ENCODE measurements around the gene CYBA. TPM values are rescaled to one million over a fixed set of nuclear protein-coding genes. Genes with fewer than 3 reads are reported as not detected.
A peak's percentile ranks its signal among the peaks of the same experiment; 100 is the strongest.

The CYBA gene
- total and polyA plus RNA-seq, 9 donors = 6.5 to 244 (median 56.6) TPM

DNA sequence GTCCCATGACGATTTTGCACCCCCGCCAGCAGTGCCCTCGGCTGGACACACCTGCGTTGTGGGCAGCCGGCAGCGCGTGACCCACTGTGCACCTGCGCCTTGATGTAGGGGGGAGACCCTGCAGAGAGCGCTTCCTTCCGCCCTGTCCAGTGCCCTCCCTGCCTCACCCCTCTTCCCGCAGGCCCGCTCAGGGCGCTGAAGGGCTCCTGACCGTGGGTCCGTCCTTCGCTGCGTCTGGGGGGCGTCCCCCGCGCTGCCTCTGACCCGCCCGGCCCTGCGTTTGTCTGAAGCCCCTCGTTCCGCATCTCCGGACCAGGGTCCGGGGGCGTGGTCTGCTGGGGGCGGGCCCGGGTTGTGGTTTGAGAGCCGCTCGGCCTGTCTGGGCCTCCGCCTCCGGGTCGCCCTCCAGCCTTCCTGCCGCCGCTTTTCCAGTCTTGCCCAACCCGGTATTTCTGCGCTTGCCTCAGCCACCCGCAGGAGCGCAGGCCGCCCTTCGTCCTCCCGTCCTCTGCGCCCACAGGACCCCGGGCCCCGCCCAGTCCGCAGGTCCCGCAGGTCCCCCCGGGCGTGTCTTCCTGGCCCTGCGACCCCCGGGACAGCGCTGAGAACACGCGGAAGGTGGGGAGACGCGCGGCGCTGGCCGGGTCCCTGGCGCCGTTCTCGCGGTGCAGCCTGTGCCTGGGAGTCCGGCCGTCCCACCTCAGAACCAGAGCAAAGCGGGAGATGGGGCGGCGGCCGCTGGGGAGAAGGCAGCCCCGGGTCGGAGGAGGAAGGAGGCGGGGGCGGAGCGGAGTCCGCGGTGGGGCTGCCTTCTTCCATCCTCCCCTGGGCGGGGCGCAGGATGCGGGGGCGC, 16.5 kb downstream of the CYBA start:
- Histone ChIP-seq H3K4me1 (ENCODE audit: insufficient read depth) (no peaks in the 10 kb centered on the region), H3K27me3 (no peaks in the 10 kb centered on the region), H3K27ac (no peak overlapping the region), H3K36me3 (no peaks in the 10 kb centered on the region), H3K9me3 (no peaks in the 10 kb centered on the region), H3K4me3 (no peak overlapping the region)
- WGBS, 3 donors = 3 to 10% (median 8%) methylated on average over 69 to 82 of the region's 82 CpGs
- DNase-seq = peak in 1 of 5 donors; percentile 28
- intact Hi-C loops (cut with DNase I) = no loop called here
- TF ChIP-seq, protein P1, sequence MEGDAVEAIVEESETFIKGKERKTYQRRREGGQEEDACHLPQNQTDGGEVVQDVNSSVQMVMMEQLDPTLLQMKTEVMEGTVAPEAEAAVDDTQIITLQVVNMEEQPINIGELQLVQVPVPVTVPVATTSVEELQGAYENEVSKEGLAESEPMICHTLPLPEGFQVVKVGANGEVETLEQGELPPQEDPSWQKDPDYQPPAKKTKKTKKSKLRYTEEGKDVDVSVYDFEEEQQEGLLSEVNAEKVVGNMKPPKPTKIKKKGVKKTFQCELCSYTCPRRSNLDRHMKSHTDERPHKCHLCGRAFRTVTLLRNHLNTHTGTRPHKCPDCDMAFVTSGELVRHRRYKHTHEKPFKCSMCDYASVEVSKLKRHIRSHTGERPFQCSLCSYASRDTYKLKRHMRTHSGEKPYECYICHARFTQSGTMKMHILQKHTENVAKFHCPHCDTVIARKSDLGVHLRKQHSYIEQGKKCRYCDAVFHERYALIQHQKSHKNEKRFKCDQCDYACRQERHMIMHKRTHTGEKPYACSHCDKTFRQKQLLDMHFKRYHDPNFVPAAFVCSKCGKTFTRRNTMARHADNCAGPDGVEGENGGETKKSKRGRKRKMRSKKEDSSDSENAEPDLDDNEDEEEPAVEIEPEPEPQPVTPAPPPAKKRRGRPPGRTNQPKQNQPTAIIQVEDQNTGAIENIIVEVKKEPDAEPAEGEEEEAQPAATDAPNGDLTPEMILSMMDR (IDR thresholded peaks at IDR 0.05) = no peak

DNA sequence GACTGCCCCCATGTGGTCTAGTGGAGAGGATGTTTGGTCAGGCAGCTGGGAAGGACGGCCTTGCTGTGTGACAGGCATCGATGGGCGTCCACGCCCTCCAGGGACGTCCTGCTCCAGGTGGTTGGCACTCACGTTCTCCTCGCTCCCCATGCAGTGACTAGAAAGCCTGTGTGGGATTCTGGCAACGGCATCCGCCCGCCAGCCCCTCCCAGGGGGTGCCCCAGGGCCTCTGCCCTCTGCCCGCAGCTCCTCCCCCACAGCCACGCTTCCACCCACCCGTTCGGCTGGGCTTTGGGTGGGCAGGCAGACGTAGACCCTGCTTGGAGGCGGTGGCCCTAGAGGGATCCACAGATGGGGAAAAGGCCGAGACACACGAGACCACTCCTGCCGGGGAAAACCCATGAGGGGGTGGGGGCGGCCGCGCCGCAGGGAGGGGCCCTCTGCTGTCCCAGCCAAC, 17.1 kb downstream of the CYBA start:
- H3K27me3 ChIP-seq = no peaks in the 10 kb centered on the region
- no peaks in the 10 kb centered on the region for H3K4me1 ChIP-seq (ENCODE audit: insufficient read depth)
- no peak overlapping the region for H3K27ac ChIP-seq
- no peaks in the 10 kb centered on the region for H3K9me3 ChIP-seq
- intact Hi-C loops (cut with DNase I) = no loop called here
- TF ChIP-seq POLR2A (IDR thresholded peaks at IDR 0.05) = no peak
- TF ChIP-seq EP300 (IDR thresholded peaks at IDR 0.05) = no peak
- TF ChIP-seq, protein P1 (IDR thresholded peaks at IDR 0.05) = no peak
- peak in 1 of 5 donors; percentile 24 for DNase-seq
- no peaks in the 10 kb centered on the region for H3K36me3 ChIP-seq
- WGBS, 3 donors = 47 to 62% (median 55%) methylated on average over 14 to 23 of the region's 23 CpGs
- no peak overlapping the region for H3K4me3 ChIP-seq

DNA sequence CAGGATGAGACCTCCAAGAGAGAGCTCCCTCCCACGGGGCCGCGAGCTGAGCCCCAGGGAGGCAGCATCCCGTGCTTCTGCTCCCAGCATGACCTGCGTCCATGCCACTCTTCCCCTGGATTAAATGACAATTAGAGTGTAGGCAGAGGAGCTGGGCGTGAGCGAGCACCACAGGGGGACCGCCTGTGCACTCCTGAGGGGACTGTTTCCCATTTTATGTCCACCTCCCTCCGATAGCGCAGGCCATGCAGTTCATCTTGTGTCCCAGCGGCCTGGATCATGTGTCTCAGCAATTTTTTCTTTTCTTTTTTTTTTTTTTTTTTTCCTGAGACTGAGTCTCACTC, 18.3 kb downstream of the CYBA start:
- no peaks in the 10 kb centered on the region for H3K4me1 ChIP-seq (ENCODE audit: insufficient read depth)
- H3K36me3 ChIP-seq = no peaks in the 10 kb centered on the region
- WGBS, 3 donors = 85 to 94% (median 91%) methylated on average over 11 of the region's 11 CpGs
- no peak for DNase-seq
- TF ChIP-seq EP300 (IDR thresholded peaks at IDR 0.05) = no peak
- TF ChIP-seq, protein P1 (IDR thresholded peaks at IDR 0.05) = no peak
- TF ChIP-seq POLR2A (IDR thresholded peaks at IDR 0.05) = no peak
- no peaks in the 10 kb centered on the region for H3K27me3 ChIP-seq
- no peaks in the 10 kb centered on the region for H3K9me3 ChIP-seq
- H3K4me3 ChIP-seq = no peak overlapping the region
- intact Hi-C loops (cut with DNase I) = no loop called here
- H3K27ac ChIP-seq = no peak overlapping the region

DNA sequence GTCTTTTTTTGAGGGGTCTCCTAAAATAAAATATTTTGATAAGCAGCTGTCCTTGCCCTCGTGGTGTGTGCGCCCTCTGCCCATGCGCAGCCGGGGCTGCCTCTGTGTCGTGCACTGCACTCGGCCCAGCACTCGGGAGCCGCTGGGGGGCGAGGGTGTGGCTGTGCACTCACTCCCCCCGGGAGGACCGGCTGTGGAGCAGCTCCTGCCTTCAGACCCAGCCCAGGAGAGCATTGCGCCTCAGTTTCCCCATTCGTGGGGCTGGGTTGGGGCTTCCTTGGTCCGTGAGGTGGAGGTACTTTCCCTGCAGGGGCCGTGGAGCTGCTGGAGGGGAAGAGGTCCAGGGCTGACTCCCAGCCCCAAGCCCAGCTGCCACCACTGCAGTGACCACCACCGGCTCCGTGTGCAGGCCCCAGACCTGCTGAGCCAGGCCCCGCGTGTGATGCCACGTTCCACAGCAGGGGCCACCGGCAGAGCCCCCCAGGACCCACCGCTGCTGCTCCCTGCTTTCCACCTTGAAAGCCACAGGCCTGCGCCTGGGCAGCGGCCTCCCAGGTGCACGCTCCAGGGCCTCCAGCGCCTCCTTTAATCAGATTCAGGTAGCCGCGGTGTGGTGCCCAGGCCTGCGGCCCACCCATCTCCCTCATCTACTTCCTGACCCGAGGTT, 18.8 kb downstream of the CYBA start:
- no peak overlapping the region for H3K4me3 ChIP-seq
- no peaks in the 10 kb centered on the region for H3K36me3 ChIP-seq
- no peaks in the 10 kb centered on the region for H3K9me3 ChIP-seq
- intact Hi-C loops (cut with DNase I) = no loop called here
- no peaks in the 10 kb centered on the region for H3K4me1 ChIP-seq (ENCODE audit: insufficient read depth)
- no peaks in the 10 kb centered on the region for H3K27me3 ChIP-seq
- TF ChIP-seq, protein P1 (IDR thresholded peaks at IDR 0.05) = no peak
- no peak for TF ChIP-seq POLR2A (IDR thresholded peaks at IDR 0.05)
- no peak for TF ChIP-seq EP300 (IDR thresholded peaks at IDR 0.05)
- WGBS, 3 donors = 80 to 90% (median 83%) methylated on average over 27 to 30 of the region's 30 CpGs
- no peak for DNase-seq
- H3K27ac ChIP-seq = no peak overlapping the region

Data from ovary (tissue), 9 donors.